Heart left ventricle (tissue), 16 donors: ENCODE measurements around the gene TRIP13. TPM values are rescaled to one million over a fixed set of nuclear protein-coding genes. Genes with fewer than 3 reads are reported as not detected.
"Not testable (repeated sequence)": the region's sequence is repeated elsewhere in the genome, so short reads cannot be mapped to it uniquely, and the experiment has no call there.

ENCODE experiments used
- ATAC-seq, 4 donors: fragments of 200-7000 bp; cut with Tn5 transposase; one replicate each; pipeline ENCODE4 v1.9.1; 2020 to 2022; ENCODE audit warnings: moderate library complexity in 4 of 4, mild to moderate bottlenecking in 3 of 4, moderate number of reproducible peaks in 1 of 4
- DNase-seq, 5 donors: peaks; one replicate each; pipeline ENCODE4 v3.0.0-alpha.2; 2020
- H3K27ac ChIP-seq, 12 donors: fragments of 200-600 bp; sonication (generic) in 4 of 12; one replicate each; pipeline versions ENCODE4 v1.5.0 to v1.8.0; 2016 to 2022; ENCODE audit warnings: mild to moderate bottlenecking in 2 of 12
- H3K27me3 ChIP-seq, 9 donors: fragments of 200-600 bp; sonication (generic) in 2 of 9; one replicate each; pipeline versions ENCODE4 v1.5.1 to v1.8.0; 2016 to 2022; ENCODE audit warnings: mild to moderate bottlenecking in 3 of 9
- H3K36me3 ChIP-seq, 9 donors: fragments of 200-600 bp; sonication (generic) in 2 of 9; one replicate each; pipeline versions ENCODE4 v1.5.0 to v1.8.0; 2018 to 2022; ENCODE audit warnings: mild to moderate bottlenecking in 2 of 9
- H3K4me1 ChIP-seq, 12 donors: fragments of 200-600 bp; sonication (generic) in 4 of 12; one replicate each; pipeline versions ENCODE4 v1.5.0 to v1.8.0; 2016 to 2022; ENCODE audit warnings: mild to moderate bottlenecking in 3 of 12
- H3K4me3 ChIP-seq, 12 donors: fragments of 200-600 bp; sonication (generic) in 4 of 12; one replicate each; pipeline versions ENCODE4 v1.5.0 to v1.8.0; 2017 to 2022; ENCODE audit warnings: mild to moderate bottlenecking in 9 of 12, moderate library complexity in 4 of 12
- H3K9me3 ChIP-seq, 12 donors: fragments of 200-600 bp; sonication (generic) in 4 of 12; one replicate each; pipeline versions ENCODE4 v1.5.0 to v1.8.0; 2016 to 2022; ENCODE audit warnings: mild to moderate bottlenecking in 1 of 12
- POLR2A ChIP-seq, 2 donors: fragments of 450-650 bp; IDR thresholded peaks; one replicate each; pipeline ENCODE4 v1.6.1; 2017; ENCODE audit warnings: antibody characterized with exemption in 2 of 2, mild to moderate bottlenecking in 2 of 2, moderate library complexity in 2 of 2
- WGBS, 4 donors: extraction: QIAGEN DNeasy Blood & Tissue Kit in 2 of 4; methylation state at CpG; one replicate each; pipeline versions ENCODE4 v1.1.5 to v1.1.7; 2013 to 2018; 5-methylcytosine and 5-hydroxymethylcytosine counted together
- intact Hi-C, 10 donors: fragments of 100-400 bp; cut with DNase I; formaldehyde crosslinking; loops; one replicate each; pipeline versions ENCODE4 v1.11.1 to v1.14.2; 2022
- polyA plus RNA-seq, 2 donors: library from polyadenylated mRNA; stranded (reverse); fragments of 200-250 nt; gene quantifications; one replicate each; pipeline ENCODE4 v1.2.3, GENCODE V29; 2013
- total RNA-seq, 9 donors: library from RNA; depleted of rRNA in 2 of 9; stranded (reverse); fragments of >200 nt in 2 of 9; fragmentation: NEBNext Ultra II Directional in 3 of 9; extraction: Animal tissue kit (Norgen Biotek cat#: 25700) in 3 of 9; gene quantifications; one replicate each; pipeline versions ENCODE4 v1.1.0 to v1.2.4, GENCODE V29; 2016 to 2023
- TF ChIP-seq, protein P1 (sequence below), 12 donors: fragments of 200-600 bp; sonication (generic) in 4 of 12; IDR thresholded peaks; one replicate each; pipeline versions ENCODE4 v1.5.0 to v1.8.0; 2018 to 2022; ENCODE audit warnings: antibody characterized with exemption in 12 of 12, mild to moderate bottlenecking in 5 of 12
- donor health status: ischemic (EF 13 %, LVEDD 7.1; RV severe dilation, severe dysfunction).
- donor health status: healthy with polysubstance abuse.
- donor health status: DM: no; HTN: yes; CAD: no.
- donor health status: DM: no; HTN: no; CAD: no.
- donor health status: ischemic (EF 25% LVEDD 6.9; RV normal size, moderate dysfunction).
- donor health status: ischemic (EF 25% LVEDD 5.7; RV mildly dilated, moderate dysfunction).
- donor health status: healthy.
- donor health status: DM: yes; HTN: yes; CAD: no.
- donor health status: ischemic (EF 35%, LVEDD 5.7; RV mildly dilated, moderate dysfunction).
- donor health status: nonischemic (EF 11% LVEDD 7.7; RV severe dilation, severe dysfunction).
- donor health status: DM: yes; HTN: yes; CAD: no.
- donor health status: PGD.
- donor health status: ischemic (EF 29% LVEDD 5.4; RV normal size, mild dysfunction).
- donor health status: nonischemic (EF 23%, LVEDD 6.1; RV moderate dilation, normal function).

Gene TRIP13
- total and polyA plus RNA-seq, 11 donors: 0.19 to 4.2 (median 0.49) TPM

DNA sequence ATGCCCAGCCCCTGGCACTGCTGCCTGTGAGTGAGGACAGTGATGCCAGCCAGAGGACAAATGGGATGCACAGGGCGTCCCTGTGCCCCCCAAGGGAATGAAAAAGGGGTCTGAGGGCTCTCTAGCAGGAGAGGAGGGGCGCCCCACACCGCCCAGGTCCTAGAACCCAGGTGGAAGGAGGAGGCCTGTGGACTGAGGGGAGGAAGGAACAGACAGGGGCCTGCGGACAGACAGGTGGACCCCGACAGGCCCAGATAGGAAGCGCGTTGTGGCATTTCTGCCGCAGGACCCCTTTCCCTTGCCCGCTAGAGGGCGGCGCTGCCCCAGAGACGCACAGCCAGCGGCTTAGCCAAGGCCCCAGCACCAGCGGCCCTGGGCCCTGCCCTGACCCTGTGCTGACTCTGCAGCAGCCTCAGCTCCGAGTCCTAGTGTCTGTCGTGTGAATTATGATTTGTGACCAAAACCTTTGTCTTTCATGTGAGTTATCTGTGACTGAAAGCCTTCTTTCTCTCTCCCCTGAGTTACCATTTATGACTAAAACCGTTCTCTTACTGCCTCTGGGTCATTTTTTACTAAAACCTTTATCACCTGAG is 30.7 kb downstream of the TRIP13 start:
- TF ChIP-seq POLR2A (IDR thresholded peaks at IDR 0.05): no peak
- TF ChIP-seq, protein P1, sequence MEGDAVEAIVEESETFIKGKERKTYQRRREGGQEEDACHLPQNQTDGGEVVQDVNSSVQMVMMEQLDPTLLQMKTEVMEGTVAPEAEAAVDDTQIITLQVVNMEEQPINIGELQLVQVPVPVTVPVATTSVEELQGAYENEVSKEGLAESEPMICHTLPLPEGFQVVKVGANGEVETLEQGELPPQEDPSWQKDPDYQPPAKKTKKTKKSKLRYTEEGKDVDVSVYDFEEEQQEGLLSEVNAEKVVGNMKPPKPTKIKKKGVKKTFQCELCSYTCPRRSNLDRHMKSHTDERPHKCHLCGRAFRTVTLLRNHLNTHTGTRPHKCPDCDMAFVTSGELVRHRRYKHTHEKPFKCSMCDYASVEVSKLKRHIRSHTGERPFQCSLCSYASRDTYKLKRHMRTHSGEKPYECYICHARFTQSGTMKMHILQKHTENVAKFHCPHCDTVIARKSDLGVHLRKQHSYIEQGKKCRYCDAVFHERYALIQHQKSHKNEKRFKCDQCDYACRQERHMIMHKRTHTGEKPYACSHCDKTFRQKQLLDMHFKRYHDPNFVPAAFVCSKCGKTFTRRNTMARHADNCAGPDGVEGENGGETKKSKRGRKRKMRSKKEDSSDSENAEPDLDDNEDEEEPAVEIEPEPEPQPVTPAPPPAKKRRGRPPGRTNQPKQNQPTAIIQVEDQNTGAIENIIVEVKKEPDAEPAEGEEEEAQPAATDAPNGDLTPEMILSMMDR (IDR thresholded peaks at IDR 0.05): peak; percentile 70 to 91 (median 86)
- Histone ChIP-seq H3K36me3 (no peaks in the 10 kb centered on the region), H3K27ac (no peak overlapping the region), H3K27me3 (peaks cover 0 to 29% (median 6%) of the 10 kb centered on the region in 9 donors), H3K4me1 (peaks cover 0 to 16% (median 8%) of the 10 kb centered on the region in 12 donors), H3K4me3 (no peak overlapping the region), H3K9me3 (peaks cover 0 to 5% (median 0%) of the 10 kb centered on the region in 12 donors)
- intact Hi-C loops: loop anchor here in 9 of 10 donors (1.0 to 10.0 kb wide), 8 partner anchors 81 to 724 kb away; partner anchors contain the start of gene NKD2 (in 2 of the 9)
- WGBS, 4 donors: 17 to 23% (median 21%) methylated on average over 17 of the region's 17 CpGs
- ATAC-seq (peak; percentile 78 to 93 (median 92)), DNase-seq (peak; percentile 78 to 89 (median 84))

DNA sequence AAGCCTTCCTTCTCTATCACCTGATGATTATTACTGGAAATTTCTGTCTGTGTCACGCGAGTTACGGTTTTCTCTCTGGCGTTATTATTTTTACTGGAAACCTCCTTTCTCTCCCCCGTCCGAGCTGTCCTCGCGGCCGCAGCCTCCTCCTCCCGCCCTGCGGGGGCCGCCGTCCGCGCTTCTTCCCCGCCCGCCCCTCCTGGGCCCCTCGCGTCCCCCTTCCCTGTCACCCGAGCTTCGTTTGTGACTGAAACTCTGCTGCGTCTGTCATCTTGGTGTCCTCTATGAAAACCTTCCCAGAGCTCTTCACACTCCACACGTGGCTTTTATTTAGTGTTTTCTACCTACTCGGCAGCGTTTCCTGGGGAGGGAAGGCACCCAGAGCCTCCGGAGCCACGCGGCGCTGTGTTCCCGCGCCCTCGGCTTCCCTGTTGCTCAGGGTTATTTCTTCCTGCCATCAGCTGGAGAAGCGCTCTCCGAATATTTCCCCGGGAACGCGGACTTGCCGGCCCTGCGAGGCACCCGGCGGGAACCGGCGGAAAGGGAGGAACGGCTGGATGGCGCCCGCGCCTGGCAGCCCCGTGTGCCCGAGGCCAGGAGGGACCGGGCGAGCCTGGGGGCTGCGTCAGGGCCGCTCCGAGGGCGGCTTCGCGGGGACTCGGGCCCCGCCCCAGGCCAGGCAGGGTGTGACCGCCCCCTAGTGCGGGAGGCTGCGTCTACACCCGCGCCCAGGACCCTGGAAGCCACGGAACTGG is 33.9 kb downstream of the TRIP13 start:
- peak in 3 of 4 donors; percentile 58 to 78 (median 77) for ATAC-seq
- H3K4me1 ChIP-seq: peaks cover 0 to 16% (median 8%) of the 10 kb centered on the region in 12 donors

DNA sequence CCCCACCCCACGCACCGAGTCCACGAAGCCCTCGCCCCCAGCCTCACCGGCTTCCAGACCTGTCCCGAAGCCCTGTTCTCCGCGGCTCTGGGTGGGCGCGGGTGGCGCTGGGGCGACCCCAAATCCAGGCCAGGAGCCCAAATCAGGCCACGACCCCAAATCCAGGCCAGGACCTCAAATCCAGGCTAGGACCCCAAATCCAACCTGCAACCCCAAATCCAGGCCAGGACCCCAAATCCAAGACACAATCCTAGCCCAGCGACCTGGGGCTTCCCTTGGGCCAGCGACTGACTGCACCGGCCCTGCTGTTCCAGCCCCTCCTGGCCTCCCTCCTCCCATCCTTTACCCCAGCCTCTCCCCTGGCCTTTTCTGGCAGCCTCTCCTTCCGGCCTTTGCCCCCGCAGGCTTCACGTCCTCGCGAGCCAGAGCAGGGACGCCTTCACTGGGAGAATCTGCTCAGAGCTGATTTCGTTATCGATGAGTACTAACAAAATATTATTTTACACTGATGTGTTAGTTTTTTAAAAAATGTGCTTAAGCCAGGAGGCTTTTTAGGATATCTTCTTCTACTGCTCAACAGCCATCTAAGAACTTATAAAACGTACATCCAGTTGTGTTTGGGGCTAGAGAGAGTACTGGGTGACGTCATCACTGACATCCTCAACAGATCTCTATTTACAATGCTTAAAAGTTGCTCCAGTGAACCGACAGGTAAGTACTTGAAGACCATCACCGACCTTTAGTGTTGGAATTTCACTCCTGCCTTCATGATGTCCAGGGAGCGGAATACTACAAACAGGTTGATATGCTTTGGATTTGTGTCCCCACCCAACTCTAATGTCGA is 34.7 kb downstream of the TRIP13 start:
- peaks cover 0 to 16% (median 8%) of the 10 kb centered on the region in 12 donors for H3K4me1 ChIP-seq
- no peak overlapping the region for H3K27ac ChIP-seq
- H3K4me3 ChIP-seq: peak overlapping the region in 10 of 12 donors; percentile 18 to 50 (median 44)
- DNase-seq (no peak), ATAC-seq (no peak)
- H3K9me3 ChIP-seq: no peaks in the 10 kb centered on the region
- H3K27me3 ChIP-seq: peaks cover 0 to 29% (median 6%) of the 10 kb centered on the region in 9 donors
- intact Hi-C loops: loop anchor here in 3 of 10 donors (10.0 kb wide), 2 partner anchors 77 to 717 kb away; partner anchors contain the start of gene NKD2 (in 2 of the 3)
- 78 to 88% (median 79%) methylated on average over 18 to 30 of the region's 30 CpGs for WGBS, 4 donors
- H3K36me3 ChIP-seq: no peaks in the 10 kb centered on the region
- TF ChIP-seq, protein P1 (IDR thresholded peaks at IDR 0.05): no peak

More for the DNA sequence above, 33.9 kb downstream of the TRIP13 start:
- H3K4me3 ChIP-seq: peak overlapping the region in 11 of 12 donors; percentile 15 to 50 (median 43)
- H3K27ac ChIP-seq: peak overlapping the region in 1 of 12 donors; percentile 33
- peaks cover 0 to under 1% (median 0%) of the 10 kb centered on the region in 12 donors for H3K9me3 ChIP-seq
- H3K36me3 ChIP-seq: no peaks in the 10 kb centered on the region
- 4 to 11% (median 6%) methylated on average over 35 to 65 of the region's 65 CpGs for WGBS, 4 donors
- peak in 1 of 5 donors; percentile 47 for DNase-seq
- intact Hi-C loops: loop anchor here in 3 of 10 donors (10.0 kb wide), 2 partner anchors 78 to 718 kb away; partner anchors contain the start of gene NKD2 (in 2 of the 3)
- TF ChIP-seq POLR2A (IDR thresholded peaks at IDR 0.05): no peak
- TF ChIP-seq, protein P1 (IDR thresholded peaks at IDR 0.05): peak in 7 of 12 donors; percentile 14 to 50 (median 43)
- H3K27me3 ChIP-seq: peaks cover 0 to 29% (median 6%) of the 10 kb centered on the region in 9 donors

DNA sequence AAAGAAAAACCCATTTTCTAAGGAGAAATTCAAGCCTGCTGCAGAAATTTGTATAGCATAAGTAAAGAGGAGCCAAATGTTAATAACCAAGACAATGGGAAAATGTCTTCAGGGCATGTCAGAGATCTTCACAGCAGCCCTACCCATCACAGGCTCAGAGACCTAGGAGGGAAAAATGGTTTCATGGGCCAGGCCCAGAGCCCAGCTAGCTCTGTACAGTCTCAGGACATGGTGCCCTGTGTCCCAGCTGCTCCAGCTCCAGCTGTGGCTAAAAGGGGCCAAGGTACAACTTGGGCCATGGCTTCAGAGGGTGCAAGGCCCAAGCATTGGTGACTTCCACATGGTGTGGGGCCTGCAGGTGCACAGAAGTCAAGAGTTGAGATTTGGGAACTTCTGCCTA is 36.5 kb downstream of the TRIP13 start:
- not testable (repeated sequence) for ATAC-seq, H3K9me3 ChIP-seq, H3K4me3 ChIP-seq, DNase-seq, H3K27ac ChIP-seq, H3K36me3 ChIP-seq
- intact Hi-C loops: loop anchor here in 3 of 10 donors (10.0 kb wide), 2 partner anchors 76 to 716 kb away; partner anchors contain the start of gene NKD2 (in 2 of the 3)
- Histone ChIP-seq H3K4me1 (peaks cover 0 to 12% (median 8%) of the 10 kb centered on the region in 12 donors), H3K27me3 (peaks cover 0 to 27% (median 6%) of the 10 kb centered on the region in 9 donors)
